ENCODE results near the gene ZNF316.

The ZNF316 gene

DNA sequence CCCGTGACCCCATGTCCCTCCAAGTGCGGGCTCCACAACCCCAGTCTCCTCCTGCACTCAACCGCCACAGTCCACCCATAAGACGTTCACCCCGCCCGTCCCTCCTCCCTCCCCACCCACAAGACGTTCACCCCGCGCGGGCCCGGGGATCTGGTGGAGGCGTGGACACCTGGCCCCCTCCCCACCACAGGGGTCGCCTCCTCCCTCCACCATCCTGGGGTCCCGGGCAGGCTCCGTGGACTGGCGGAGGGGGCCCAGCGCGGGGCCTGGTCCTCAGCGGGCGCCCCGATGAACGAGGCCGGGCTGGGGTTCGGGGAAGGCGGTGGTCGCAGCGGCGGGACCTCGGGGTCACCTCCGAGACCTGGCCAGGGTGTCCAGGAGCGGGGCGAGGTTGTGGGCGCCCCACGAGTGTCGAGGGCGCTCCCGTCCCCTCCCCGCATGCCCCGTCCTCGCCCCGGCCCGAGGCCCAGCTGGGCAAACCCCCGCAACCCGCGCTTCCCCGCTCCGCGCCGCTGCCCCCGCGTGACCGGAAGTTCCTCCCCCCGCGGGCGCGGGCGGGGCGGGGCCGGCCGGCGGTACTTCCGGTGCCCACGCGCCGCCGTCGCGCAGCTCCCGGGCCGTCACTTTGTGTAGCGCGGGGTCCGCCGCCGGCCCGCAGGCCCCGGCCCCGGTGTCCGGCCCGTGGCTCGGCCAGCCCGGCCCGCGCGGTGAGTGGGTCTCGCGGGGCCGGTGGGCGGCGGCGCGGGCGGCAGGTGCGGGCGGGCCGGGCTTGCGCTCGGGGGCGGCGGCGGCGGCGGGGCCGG is at the start of gene ZNF316:
Gene ZNF316 (plus strand): TSS at position 578 of the 803 bp plus-strand sequence. CDS start 5,092 bp downstream, outside the sequence.
- TF ChIP-seq, protein P1, sequence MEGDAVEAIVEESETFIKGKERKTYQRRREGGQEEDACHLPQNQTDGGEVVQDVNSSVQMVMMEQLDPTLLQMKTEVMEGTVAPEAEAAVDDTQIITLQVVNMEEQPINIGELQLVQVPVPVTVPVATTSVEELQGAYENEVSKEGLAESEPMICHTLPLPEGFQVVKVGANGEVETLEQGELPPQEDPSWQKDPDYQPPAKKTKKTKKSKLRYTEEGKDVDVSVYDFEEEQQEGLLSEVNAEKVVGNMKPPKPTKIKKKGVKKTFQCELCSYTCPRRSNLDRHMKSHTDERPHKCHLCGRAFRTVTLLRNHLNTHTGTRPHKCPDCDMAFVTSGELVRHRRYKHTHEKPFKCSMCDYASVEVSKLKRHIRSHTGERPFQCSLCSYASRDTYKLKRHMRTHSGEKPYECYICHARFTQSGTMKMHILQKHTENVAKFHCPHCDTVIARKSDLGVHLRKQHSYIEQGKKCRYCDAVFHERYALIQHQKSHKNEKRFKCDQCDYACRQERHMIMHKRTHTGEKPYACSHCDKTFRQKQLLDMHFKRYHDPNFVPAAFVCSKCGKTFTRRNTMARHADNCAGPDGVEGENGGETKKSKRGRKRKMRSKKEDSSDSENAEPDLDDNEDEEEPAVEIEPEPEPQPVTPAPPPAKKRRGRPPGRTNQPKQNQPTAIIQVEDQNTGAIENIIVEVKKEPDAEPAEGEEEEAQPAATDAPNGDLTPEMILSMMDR (conservative IDR thresholded peaks at IDR 0.05; ENCODE audit: low read depth, low read length) = no peak
- DNase-seq (ENCODE audit: low read depth) = no peak
- peak within 1 kb of the TSS; percentile 62 for H3K4me3 ChIP-seq (ENCODE audit: low read length)

DNA sequence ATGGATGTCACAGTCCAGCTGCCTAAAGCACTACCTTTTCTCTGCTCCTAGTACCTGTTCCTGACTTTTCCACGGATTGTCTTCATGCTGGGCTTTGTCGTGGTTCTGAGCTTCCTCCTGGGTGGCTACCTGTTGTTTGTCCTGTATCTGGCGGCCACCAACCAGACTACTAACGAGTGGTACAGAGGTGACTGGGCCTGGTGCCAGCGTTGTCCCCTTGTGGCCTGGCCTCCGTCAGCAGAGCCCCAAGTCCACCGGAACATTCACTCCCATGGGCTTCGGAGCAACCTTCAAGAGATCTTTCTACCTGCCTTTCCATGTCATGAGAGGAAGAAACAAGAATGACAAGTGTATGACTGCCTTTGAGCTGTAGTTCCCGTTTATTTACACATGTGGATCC is 48.6 kb upstream of the ZNF316 start:
- DNase-seq (ENCODE audit: low read depth) = no peak
- H3K4me3 ChIP-seq (ENCODE audit: low read length) = no peak overlapping the region
- TF ChIP-seq, protein P1 (conservative IDR thresholded peaks at IDR 0.05; ENCODE audit: low read depth, low read length) = no peak

DNA sequence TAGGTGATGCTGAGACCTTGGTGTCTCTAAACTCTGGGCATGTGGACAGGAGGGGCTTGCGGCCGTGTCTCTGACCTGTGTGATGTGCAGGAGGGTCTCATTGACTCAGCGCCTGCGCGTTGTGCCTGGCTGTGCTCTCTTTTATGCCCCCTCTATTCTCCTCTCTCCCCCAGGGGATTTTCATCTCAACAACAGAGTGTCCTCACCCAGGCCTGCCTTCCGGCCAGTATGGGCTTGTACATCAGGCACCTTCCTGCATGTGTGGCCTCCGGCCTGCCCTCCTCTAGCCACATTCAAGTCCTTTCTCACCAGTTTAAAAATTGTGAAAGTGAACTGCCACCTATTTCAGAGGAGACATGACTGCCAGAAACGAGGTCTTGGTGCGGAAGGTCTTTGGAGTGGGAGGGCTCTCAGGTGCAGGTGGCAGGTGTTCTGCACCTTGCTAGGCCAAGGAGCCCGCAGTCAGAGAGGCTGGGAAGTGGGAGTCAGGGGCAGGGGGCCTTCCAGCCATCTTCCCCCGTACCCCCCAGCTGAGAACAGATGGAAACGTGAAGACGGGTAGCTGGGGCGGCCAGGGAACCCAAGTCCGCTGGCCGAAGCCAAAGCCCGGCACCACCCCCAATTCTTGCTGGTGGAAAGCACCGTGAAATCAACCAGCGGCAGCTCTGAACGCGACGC is 47.8 kb upstream of the ZNF316 start:
- peak overlapping the region; percentile 33 for H3K4me3 ChIP-seq (ENCODE audit: low read length)
- no peak for DNase-seq (ENCODE audit: low read depth)
- TF ChIP-seq, protein P1 (conservative IDR thresholded peaks at IDR 0.05; ENCODE audit: low read depth, low read length) = no peak

DNA sequence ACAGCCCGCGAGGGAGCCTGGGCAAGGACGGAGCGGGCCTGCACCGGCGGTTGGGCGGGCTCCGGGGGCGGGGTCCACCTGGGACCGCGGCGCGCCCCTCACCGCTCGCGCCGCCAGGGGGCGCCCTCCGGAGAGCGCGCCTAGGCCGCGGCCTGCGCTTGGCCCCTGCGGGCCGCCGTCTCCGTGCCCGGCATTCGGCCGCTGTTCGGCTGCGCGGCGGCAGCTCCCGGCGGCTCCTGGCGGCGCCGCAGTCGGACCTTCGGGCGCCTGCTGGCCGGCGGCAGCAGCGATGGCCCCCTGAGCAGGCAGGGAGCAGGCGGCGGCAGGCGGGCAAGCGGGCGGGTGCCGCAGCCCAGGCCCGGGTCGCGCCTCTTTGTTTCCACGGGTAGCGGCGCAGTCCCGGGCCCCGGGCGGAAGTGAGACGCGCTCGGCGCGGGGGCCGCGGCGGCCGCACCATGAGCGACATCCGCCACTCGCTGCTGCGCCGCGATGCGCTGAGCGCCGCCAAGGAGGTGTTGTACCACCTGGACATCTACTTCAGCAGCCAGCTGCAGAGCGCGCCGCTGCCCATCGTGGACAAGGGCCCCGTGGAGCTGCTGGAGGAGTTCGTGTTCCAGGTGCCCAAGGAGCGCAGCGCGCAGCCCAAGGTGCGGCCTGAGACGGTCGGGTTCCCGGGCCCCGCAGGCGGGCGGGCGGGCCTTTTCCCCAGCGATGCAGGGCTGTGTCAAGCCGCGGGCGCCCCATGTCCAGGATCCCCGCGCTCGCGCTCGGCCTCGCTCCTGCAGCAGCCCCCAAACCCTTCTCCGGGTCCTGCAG is 47.1 kb upstream of the ZNF316 start, which contains the start of gene INTS15:
Gene INTS15 (plus strand): TSS at position 193 of the 816 bp plus-strand sequence. CDS start 263 bp downstream, at position 456.
- TF ChIP-seq, protein P1 (conservative IDR thresholded peaks at IDR 0.05; ENCODE audit: low read depth, low read length) = peak; percentile 38
- peak; percentile 30 for DNase-seq (ENCODE audit: low read depth)
- H3K4me3 ChIP-seq (ENCODE audit: low read length) = peak within 1 kb of the TSS; percentile 78

DNA sequence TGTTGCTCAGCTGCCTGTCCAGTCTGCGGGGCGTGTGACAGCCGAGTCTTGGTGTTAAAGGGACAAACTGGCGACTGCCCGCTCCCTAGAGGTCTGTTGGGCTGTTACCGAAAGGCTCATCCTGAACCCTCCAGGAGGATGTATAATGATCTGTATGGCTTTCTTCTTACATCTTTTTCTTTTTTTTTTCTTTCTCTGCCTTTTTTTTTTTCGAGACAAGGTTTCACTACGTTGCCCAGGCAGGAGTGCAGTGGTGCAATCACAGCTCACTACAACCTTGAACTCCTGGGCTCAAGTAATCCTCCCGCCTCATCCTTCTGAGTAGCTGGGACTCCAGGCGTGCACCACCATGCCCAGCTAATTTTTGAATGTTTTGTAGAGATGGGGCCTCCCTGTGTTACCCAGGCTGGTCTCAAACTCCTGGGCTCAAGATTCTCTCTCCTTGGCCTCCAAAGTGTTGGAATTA is 46.4 kb upstream of the ZNF316 start:
- DNase-seq (ENCODE audit: low read depth) = no peak
- peak overlapping the region; percentile 78 for H3K4me3 ChIP-seq (ENCODE audit: low read length)
- TF ChIP-seq, protein P1 (conservative IDR thresholded peaks at IDR 0.05; ENCODE audit: low read depth, low read length) = no peak

DNA sequence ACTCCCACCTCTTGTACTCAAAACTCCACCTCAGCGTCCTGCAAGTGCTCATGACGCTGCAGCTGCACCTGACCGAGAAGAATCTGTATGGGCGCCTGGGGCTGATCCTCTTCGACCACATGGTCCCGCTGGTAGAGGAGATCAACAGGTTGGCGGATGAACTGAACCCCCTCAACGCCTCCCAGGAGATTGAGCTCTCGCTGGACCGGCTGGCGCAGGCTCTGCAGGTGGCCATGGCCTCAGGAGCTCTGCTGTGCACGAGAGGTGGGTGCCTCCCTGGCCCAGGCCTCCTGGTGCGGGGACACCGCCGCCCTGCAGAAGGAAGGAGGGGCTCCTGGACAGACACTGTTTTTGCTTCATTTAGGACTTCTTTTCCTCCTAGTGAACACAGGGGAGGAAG is 37.0 kb upstream of the ZNF316 start:
- H3K4me3 ChIP-seq (ENCODE audit: low read length) = no peak overlapping the region
- TF ChIP-seq, protein P1 (conservative IDR thresholded peaks at IDR 0.05; ENCODE audit: low read depth, low read length) = no peak
- no peak for DNase-seq (ENCODE audit: low read depth)
